Measurements from ENCODE around the gene CTAGE4.
"Not testable (repeated sequence)": the region's sequence is repeated elsewhere in the genome, so short reads cannot be mapped to it uniquely, and the experiment has no call there.

CTAGE4 gene

DNA sequence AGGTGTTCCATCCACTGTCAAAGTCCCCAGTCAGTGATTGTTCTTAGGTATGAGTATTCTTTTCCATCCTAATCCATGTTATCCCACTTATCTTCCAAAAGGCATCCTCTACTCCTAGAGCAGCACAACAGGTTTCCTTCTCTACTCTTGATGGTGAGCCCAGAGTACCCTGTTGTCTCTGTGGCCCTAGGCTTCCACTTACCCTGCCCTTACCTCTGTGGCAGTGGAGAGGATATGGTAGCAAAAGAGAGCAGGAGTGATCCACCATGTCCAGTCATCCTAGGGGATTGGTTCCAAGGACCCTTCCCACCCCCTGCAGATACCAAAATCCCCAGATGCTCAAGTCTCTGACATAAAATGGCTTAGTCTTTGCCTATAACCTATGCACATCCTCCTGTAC, 33.9 kb downstream of the CTAGE4 start:
- DNase-seq: not testable (repeated sequence)

DNA sequence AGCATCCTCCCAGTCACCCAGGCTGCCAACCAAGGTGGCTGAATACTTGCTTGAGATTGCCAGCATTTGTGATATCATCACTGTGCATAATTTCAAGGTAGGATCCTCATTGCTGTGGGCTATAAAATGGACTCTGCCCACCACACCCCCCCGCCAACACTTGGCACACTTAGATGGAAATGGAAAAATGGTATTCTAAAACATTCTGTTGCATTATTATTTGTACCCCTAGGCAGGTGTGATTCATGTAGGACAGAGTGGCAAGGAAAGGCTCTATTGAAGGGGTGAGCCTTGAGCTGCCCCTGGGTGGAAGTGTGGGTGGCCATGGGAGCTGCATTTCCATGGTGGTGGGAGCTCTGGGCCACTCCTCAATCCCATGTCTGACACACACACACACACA, 35.3 kb downstream of the CTAGE4 start:
- DNase-seq: not testable (repeated sequence)

DNA sequence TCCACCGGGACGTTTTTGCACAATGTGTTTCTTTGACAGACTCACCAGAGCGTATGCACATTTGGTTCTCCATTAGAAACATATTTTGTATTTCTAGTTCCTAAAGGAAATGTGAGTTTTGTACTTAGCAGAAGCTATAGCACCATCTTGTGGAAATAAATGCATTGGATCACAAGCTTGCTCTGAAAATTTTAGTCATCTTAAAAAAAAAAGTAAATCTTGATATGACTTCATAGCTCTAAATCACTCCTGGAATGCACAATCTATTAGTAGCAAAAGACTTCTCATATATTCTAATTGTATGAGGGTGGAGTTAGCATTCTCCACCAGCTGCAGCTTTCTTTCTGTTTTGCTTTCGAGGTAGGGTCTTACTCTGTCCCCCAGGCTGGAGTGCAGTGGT, 35.9 kb downstream of the CTAGE4 start:
- DNase-seq: not testable (repeated sequence)

DNA sequence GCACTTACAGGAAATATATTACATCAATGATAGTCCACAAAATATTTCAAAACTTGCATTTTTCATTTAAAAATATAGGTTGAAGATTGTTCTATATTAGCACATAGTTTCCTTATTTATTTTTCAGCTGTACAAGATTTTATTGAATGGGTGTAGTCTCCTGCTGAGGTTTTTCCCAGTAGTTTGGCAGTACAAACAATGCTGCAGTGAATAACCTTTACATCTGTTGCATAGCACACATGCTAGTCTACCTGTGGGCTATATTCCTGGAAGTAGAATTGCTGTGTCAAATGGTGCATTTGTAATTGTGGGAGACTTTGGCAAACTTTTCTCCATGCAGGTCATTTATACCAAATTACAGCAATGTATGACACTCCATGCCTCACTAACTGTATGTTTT, 37.3 kb downstream of the CTAGE4 start:
- not testable (repeated sequence) for DNase-seq

DNA sequence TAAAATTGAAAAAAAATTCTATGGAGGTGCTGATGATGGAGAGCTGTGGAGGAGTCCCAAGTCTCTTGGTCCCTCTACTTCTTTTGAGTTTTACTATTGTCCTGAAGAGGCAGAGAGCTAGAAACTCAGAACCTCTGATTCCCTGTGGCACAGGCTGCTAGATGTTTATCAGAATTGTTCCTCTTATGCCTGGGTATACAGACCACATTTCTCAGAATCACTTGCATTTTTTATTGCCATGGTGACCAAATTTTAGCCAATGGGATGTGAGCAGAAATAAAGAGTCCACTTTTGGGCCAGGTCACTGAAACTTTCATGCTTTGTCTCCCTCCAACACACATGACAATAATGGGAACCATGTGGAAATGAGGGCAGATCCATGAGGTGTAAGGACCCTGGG, 40.4 kb downstream of the CTAGE4 start:
- DNase-seq: not testable (repeated sequence)

DNA sequence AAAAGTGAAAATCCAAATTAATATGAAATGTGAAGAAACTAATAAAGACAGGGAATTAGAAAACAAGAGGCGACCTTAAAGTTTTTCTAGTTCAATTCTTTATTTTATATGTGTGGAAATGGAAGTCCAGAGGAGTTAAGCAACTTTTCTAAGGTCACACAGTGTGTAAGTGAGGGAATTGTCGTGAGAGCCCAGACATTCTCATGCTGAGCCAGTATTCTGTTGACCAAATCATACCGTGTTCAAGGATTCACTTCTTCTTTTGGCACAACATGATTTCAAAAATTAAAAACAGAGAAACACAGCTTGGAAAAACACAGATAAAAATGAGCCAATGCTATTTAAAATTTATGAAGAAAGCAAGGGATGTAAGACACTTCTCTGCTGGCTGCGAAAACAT, 43.6 kb downstream of the CTAGE4 start:
- not testable (repeated sequence) for DNase-seq

DNA sequence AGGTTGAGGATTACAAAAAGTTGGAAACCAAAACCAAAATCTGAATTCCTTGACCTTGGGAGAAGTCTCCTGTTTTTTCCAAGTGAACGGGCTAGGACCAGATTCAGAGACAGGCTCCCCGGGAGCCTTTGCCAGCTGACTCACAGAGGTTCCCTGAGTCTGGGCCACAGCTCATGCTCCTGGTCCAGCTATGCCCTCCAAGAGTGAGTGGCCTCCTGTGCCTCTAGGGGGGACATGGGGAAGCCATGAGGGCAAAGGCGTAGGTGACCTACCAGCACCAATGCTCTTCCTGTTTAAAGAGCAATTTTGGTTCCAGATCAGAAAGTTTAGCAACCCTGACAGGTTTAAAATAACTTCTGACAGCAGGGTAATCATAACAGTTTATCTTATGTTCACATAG, 45.5 kb downstream of the CTAGE4 start:
- DNase-seq: not testable (repeated sequence)

DNA sequence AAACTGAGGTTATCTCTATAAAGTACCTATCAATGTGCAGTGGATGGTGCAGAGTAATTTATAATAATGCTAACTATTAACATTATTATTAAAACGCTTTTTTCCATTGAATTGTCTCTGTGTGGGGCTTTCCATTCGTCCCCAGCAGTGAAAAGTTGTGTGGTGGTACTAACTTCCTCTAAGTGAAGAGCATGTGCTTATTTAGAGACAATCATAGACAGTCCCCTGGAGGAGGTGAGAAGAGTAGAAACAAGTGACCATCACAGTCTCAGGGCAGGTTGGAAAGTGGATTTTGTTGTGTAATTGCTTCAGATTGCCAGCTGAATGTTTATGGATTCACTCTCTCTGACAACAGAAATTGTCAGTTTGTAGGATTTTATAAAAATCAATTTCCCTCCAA, 47.8 kb downstream of the CTAGE4 start:
- not testable (repeated sequence) for DNase-seq

DNA sequence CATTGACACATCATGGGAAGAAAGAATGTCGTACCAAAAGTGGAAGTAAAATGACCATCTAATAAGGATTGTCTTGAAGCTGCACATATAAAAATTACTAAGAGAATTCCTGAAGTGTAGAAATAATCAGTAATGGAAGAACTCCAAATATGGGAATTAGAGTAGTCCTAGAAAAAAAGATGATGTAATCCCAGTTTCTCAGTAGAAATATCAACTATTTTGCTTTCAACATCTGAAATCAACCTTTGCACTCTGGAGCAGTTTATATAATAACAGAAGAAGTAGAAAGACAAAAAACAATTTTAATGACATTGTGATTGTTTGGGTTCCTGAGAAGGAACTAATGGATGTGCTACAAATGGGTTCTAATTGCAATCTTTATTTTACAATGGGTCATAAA, 49.8 kb downstream of the CTAGE4 start:
- not testable (repeated sequence) for DNase-seq
